ENCODE data around the gene TRPM7.
"Not testable (repeated sequence)": the region's sequence is repeated elsewhere in the genome, so short reads cannot be mapped to it uniquely, and the experiment has no call there.

TRPM7 gene

DNA sequence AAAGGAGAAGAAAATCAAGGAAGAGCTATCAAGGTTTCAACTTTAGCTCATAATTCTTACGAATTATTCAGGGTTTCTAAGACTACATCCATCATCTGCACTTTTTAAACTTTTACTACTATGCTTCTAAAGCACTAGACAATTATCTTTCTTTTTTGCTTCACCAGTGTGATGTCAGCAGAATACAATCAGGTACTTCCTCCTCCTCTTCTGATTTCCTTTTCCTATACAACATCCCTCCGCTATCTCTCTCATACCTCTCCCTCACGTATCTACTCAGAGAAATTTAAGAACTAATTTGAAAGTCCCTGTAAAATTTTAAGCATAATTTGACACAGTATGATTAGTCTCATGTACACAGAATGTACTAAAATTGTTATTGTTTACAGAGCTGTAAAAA lies 92.8 kb downstream of the TRPM7 start:
- TF ChIP-seq, protein P1, sequence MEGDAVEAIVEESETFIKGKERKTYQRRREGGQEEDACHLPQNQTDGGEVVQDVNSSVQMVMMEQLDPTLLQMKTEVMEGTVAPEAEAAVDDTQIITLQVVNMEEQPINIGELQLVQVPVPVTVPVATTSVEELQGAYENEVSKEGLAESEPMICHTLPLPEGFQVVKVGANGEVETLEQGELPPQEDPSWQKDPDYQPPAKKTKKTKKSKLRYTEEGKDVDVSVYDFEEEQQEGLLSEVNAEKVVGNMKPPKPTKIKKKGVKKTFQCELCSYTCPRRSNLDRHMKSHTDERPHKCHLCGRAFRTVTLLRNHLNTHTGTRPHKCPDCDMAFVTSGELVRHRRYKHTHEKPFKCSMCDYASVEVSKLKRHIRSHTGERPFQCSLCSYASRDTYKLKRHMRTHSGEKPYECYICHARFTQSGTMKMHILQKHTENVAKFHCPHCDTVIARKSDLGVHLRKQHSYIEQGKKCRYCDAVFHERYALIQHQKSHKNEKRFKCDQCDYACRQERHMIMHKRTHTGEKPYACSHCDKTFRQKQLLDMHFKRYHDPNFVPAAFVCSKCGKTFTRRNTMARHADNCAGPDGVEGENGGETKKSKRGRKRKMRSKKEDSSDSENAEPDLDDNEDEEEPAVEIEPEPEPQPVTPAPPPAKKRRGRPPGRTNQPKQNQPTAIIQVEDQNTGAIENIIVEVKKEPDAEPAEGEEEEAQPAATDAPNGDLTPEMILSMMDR (conservative IDR thresholded peaks at IDR 0.05), result no peak
- no peak overlapping the region for H3K27ac ChIP-seq

DNA sequence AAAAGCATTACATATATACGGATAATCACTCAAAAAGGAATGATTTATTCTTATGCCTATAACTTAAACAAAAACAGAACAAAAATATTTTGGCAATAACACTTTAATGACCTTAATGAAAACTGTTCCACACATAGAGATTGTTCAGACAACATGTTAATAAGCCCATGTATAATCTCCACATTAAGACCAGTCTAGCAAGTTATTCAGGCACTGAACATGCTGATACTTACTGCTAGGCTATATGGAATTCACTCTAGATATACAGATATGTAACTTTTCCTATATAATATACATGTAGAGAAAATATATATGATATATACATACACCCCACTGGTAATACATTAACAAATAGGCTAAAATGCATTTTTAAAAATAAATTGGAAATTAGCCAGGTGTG lies 96.3 kb downstream of the TRPM7 start:
- TF ChIP-seq, protein P1 (conservative IDR thresholded peaks at IDR 0.05), result no peak
- peak overlapping the region; percentile 41 for H3K27ac ChIP-seq

DNA sequence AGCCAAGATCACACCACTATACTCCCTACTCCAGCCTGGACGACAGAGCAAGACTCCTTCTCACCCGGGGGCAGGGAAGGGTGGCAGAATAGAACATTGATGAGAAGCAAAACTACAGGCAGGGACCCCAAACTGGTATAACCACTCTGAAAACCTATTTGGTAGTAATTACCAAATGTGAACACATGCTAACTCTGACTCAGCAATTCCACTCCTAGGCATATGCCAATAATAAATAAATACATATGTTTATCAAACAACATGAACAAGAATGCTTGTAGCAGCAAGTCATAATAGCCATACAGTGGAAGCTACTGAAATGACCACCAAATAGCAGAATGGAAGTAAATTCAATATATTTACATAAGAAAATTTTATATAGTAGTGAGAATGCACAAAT lies 109.1 kb downstream of the TRPM7 start:
- TF ChIP-seq, protein P1 (conservative IDR thresholded peaks at IDR 0.05), result no peak
- H3K27ac ChIP-seq, result no peak overlapping the region

DNA sequence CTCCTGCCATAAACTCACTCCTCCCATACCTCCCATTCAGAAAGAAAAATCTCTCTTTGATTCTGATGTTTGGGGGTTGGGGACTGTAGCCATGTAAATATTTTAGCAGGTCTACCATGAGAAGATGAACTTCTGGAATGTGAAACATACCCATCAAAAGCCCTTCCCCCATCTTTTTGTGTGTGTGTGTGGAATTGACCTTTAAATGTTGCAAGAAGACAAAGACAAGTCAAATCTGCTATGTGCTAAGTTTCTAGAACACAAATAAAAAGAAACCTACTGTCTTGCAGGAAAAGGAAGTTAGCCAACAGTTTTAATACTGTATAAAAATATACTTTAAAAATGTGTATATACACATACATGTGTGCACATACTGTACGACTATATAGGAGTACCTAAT lies 110.4 kb downstream of the TRPM7 start:
- TF ChIP-seq, protein P1 (conservative IDR thresholded peaks at IDR 0.05), result no peak
- no peak overlapping the region for H3K27ac ChIP-seq

DNA sequence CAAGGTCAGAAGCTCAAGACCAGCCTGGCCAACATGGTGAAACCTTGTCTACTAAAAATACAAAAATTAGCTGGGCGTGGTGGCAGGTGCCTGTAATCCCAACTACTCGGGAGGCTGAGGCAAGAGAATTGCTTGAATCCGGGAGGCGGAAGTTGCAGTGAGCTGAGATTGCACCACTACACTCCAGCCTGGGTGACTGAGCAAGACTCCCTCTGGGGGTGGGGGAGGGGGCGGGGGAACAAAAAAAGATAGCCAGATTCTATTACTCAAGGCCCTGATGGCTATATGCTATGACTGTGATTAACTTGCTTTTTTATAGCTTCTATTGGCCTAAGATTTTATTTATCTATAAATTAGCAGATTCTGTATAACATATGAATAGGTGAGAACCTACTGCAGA lies 112.8 kb downstream of the TRPM7 start:
- H3K27ac ChIP-seq, result not testable (repeated sequence)

DNA sequence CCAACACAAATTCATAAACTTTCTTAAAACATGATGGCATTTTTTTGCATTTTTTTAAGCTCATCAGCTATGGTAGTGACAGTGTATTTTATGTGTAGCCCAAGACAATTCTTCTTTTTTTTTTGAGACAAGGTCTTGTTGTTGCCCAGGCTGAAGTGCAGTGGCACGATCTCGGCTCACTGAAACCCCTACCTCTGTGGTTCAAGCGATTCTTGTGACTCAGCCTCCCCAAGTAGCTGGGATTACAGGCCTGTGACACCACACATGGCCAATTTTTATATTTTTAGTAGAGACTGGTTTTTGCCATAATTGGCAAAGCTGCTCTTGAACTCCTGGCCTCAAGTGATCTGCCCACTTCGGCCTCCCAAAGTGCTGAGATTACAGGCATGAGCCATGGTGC lies 122.8 kb downstream of the TRPM7 start:
- TF ChIP-seq, protein P1 (conservative IDR thresholded peaks at IDR 0.05), result no peak
- no peak overlapping the region for H3K27ac ChIP-seq

DNA sequence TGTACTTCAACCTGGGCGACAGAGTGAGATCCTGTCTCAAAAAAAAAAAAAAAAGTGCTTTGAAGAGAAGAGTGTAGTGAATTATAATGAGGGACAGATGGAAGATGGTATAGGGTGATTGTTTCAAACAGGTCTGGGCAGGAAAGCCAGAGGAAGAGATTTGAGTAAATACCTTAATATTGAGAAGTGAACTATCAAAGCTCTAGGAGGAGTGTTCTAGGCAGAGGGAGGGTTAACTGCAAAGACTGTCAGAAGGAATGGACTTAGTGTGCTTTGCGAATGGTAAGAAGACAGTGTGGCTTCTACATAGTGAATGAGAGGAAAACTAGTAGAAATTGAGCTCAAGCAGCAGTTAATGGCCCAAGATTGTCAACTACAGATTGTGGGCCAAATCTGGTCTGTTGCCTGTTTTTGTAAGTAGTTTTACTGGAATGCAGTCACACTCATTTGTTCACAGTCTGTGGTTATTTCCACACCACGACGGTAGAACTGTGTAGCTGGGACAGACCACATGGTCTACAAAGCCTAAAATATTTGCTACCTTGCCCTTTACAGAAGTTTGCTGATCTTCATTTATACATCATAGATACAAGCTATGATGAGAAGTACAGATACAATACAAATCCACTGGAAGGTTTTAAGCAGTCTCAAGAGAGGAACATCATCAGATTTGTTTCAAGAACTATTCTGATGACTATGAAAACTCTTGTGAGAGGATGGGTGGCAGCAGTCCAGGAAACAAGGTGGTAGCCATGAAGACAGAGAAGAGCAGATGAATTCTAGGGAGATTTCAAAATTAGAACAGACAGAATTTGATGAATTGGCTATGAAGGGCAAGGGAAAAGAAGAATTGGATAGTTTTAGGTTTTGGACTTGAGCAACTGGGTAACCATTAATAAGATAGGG lies 123.6 kb downstream of the TRPM7 start:
- TF ChIP-seq, protein P1 (conservative IDR thresholded peaks at IDR 0.05), result no peak
- no peak overlapping the region for H3K27ac ChIP-seq

DNA sequence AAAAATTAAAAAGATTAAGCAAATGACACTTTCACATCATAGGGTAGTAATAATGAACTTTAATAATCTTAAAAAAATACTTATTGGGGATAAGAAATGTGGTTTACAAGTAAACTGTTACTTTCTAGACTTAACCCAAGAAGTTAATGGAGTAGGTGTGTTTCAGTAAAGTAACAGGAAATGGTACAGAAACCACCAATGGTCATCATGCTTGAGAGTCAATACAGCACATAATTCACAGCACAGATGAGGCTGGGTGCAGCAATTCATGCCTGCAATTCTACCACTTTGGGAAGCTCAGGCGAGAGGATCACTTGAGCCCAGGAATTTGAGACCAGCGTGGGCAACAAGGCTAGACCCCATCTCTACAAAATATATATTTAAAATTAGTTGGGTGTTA lies 128.6 kb downstream of the TRPM7 start:
- TF ChIP-seq, protein P1 (conservative IDR thresholded peaks at IDR 0.05), result no peak
- H3K27ac ChIP-seq, result no peak overlapping the region
